Hepatocyte (in vitro differentiated cells): ENCODE measurements around the gene UBE4A.

Source experiments
- CTCF ChIP-seq: fragments of 200-600 bp; sonication (generic); IDR thresholded peaks from 2 replicates; pipeline ENCODE4 v1.5.1; 2016; ENCODE audit warnings: antibody characterized with exemption, mild to moderate bottlenecking; ENCODE audit not compliant: poor library complexity
- EZH2 ChIP-seq: fragments of 200-600 bp; sonication (generic); IDR thresholded peaks from 2 replicates; pipeline ENCODE4 v1.6.1; 2016; ENCODE audit warnings: antibody characterized with exemption, mild to moderate bottlenecking, borderline replicate concordance
- EZH2phosphoT487 ChIP-seq: fragments of 200-600 bp; sonication (generic); IDR thresholded peaks from one replicate; pipeline ENCODE4 v1.6.1; 2018; ENCODE audit warnings: antibody characterized with exemption, mild to moderate bottlenecking, low read depth, moderate library complexity; ENCODE audit not compliant: unreplicated experiment, severe bottlenecking

GRCh38 chr11:118417801-118418200 is 58.4 kb downstream of the UBE4A start:
- TF ChIP-seq CTCF (no peak), EZH2phosphoT487 (no peak), EZH2 (no peak)
